Tibial artery (tissue), 4 donors: ENCODE results near the gene PAIP2B.
"Not testable (repeated sequence)": the region's sequence is repeated elsewhere in the genome, so short reads cannot be mapped to it uniquely, and the experiment has no call there.

Experiments used
- DNase-seq, 2 donors: peaks; one replicate each; pipeline ENCODE4 v3.0.0-alpha.2; 2019
- H3K27ac ChIP-seq, 2 donors: fragments of 200-600 bp; sonication (generic) in 1 of 2; 1 replicate in 1 of 2; 2 replicates in 1 of 2; pipeline ENCODE4 v1.5.1; 2018 to 2019; ENCODE audit warnings: mild to moderate bottlenecking in 1 of 2
- H3K27me3 ChIP-seq, 2 donors: fragments of 200-600 bp; sonication (generic) in 1 of 2; one replicate each; pipeline versions ENCODE4 v1.5.1 to v1.6.0; 2016 to 2019
- H3K36me3 ChIP-seq, 3 donors: fragments of 200-600 bp; sonication (generic) in 2 of 3; one replicate each; pipeline ENCODE4 v1.5.1; 2016 to 2019; ENCODE audit warnings: mild to moderate bottlenecking in 2 of 3
- H3K4me1 ChIP-seq, 4 donors: fragments of 200-600 bp; sonication (generic) in 2 of 4; 1 replicate in 3 of 4; 2 replicates in 1 of 4; pipeline ENCODE4 v1.5.1; 2016 to 2019
- H3K4me3 ChIP-seq, 2 donors: fragments of 200-600 bp; sonication (generic) in 1 of 2; 1 replicate in 1 of 2; 2 replicates in 1 of 2; pipeline ENCODE4 v1.5.1; 2018 to 2019; ENCODE audit warnings: mild to moderate bottlenecking in 2 of 2
- H3K9me3 ChIP-seq, 3 donors: fragments of 200-600 bp; sonication (generic) in 1 of 3; one replicate each; pipeline ENCODE4 v1.5.1; 2016 to 2019
- CTCF ChIP-seq, 2 experiments: fragments of 200-600 bp in 1 of 2; fragments of 450-650 bp in 1 of 2; IDR thresholded peaks; one replicate each; pipeline ENCODE4 v1.5.1; 2017 to 2019; ENCODE audit warnings: antibody characterized with exemption in 2 of 2, mild to moderate bottlenecking in 1 of 2, moderate library complexity in 1 of 2
- intact Hi-C: fragments of 100-400 bp; cut with DNase I; formaldehyde crosslinking; loops from one replicate; pipeline ENCODE4 v1.15.0; 2023; ENCODE audit warnings: low total_unique reads

PAIP2B gene

GRCh38 chr2:71181316-71181715 is 45.6 kb downstream of the PAIP2B start:
- H3K27me3 ChIP-seq: no peaks in the 10 kb centered on the region
- no peak for TF ChIP-seq CTCF (IDR thresholded peaks at IDR 0.05)

GRCh38 chr2:71178836-71179235 is 48.1 kb downstream of the PAIP2B start:
- H3K9me3 ChIP-seq, H3K27ac ChIP-seq, H3K27me3 ChIP-seq, H3K4me1 ChIP-seq, intact Hi-C loops, H3K36me3 ChIP-seq, H3K4me3 ChIP-seq, DNase-seq: not testable (repeated sequence)

More at GRCh38 chr2:71181316-71181715, 45.6 kb downstream of the PAIP2B start:
- DNase-seq: no peak
- Histone ChIP-seq H3K27ac (no peak overlapping the region), H3K4me1 (no peaks in the 10 kb centered on the region), H3K36me3 (peaks cover 0 to 5% (median 0%) of the 10 kb centered on the region in 3 donors), H3K4me3 (no peak overlapping the region), H3K9me3 (no peaks in the 10 kb centered on the region)
- intact Hi-C loops: no loop called here

GRCh38 chr2:71174207-71174606 is 52.7 kb downstream of the PAIP2B start:
- H3K27ac ChIP-seq: no peak overlapping the region
- TF ChIP-seq CTCF (IDR thresholded peaks at IDR 0.05): no peak
- no peaks in the 10 kb centered on the region for H3K9me3 ChIP-seq
- DNase-seq: no peak
- H3K36me3 ChIP-seq: no peaks in the 10 kb centered on the region
- H3K4me1 ChIP-seq: no peaks in the 10 kb centered on the region
- peaks cover 0 to 8% of the 10 kb centered on the region in 2 donors for H3K27me3 ChIP-seq
- intact Hi-C loops: no loop called here
- no peak overlapping the region for H3K4me3 ChIP-seq

- Histone ChIP-seq H3K27me3 (peaks cover 0 to 8% of the 10 kb centered on the region in 2 donors), H3K4me3 (no peak overlapping the region), H3K27ac (no peak overlapping the region), H3K36me3 (no peaks in the 10 kb centered on the region), H3K4me1 (no peaks in the 10 kb centered on the region), H3K9me3 (no peaks in the 10 kb centered on the region)
- intact Hi-C loops: no loop called here
- no peak for TF ChIP-seq CTCF (IDR thresholded peaks at IDR 0.05)
- no peak for DNase-seq
Measured at GRCh38 chr2:71173096-71173495, 53.8 kb downstream of the PAIP2B start.

- TF ChIP-seq CTCF (IDR thresholded peaks at IDR 0.05): no peak
Measured at GRCh38 chr2:71166812-71167211, 60.1 kb downstream of the PAIP2B start.

GRCh38 chr2:71157124-71157793 is 69.6 kb downstream of the PAIP2B start:
- peak in 1 of 2 donors; percentile 21 for DNase-seq
- no peaks in the 10 kb centered on the region for H3K9me3 ChIP-seq
- no peak overlapping the region for H3K27ac ChIP-seq
- no peaks in the 10 kb centered on the region for H3K36me3 ChIP-seq
- peaks cover 0 to 8% (median 7%) of the 10 kb centered on the region in 4 donors for H3K4me1 ChIP-seq
- peak; percentile 33 to 53 for TF ChIP-seq CTCF (IDR thresholded peaks at IDR 0.05)
- H3K4me3 ChIP-seq: peak overlapping the region; percentile 1 to 23
- intact Hi-C loops: no loop called here
- no peaks in the 10 kb centered on the region for H3K27me3 ChIP-seq

More at GRCh38 chr2:71166812-71167211, 60.1 kb downstream of the PAIP2B start:
- no peak for DNase-seq
- Histone ChIP-seq H3K4me3 (no peak overlapping the region), H3K27ac (no peak overlapping the region), H3K27me3 (no peaks in the 10 kb centered on the region), H3K4me1 (no peaks in the 10 kb centered on the region), H3K9me3 (no peaks in the 10 kb centered on the region), H3K36me3 (no peaks in the 10 kb centered on the region)
- intact Hi-C loops: no loop called here
